GM19035 (cell line): ENCODE measurements around the gene RANBP1.

Experiments used
- ATAC-seq: cut with Tn5 transposase; IDR thresholded peaks from one replicate; pipeline ENCODE4 v1.9.1; 2021; ENCODE audit not compliant: unreplicated experiment

The RANBP1 gene

GRCh38 chr22:20135806-20136602 lies 20.1 kb downstream of the RANBP1 start:
- ATAC-seq, result no peak

GRCh38 chr22:20136603-20136873 lies 20.6 kb downstream of the RANBP1 start:
- ATAC-seq, result no peak

- ATAC-seq, result no peak
Measured at GRCh38 chr22:20137113-20137512, 21.2 kb downstream of the RANBP1 start.

- no peak for ATAC-seq
Measured at GRCh38 chr22:20137671-20138416, 21.9 kb downstream of the RANBP1 start.

GRCh38 chr22:20138417-20138738 lies 22.5 kb downstream of the RANBP1 start:
- ATAC-seq, result no peak

- no peak for ATAC-seq
Measured at GRCh38 chr22:20138868-20139267, 23.0 kb downstream of the RANBP1 start.

- ATAC-seq, result no peak
Measured at GRCh38 chr22:20139391-20140106, 23.6 kb downstream of the RANBP1 start.

GRCh38 chr22:20140107-20140445 lies 24.2 kb downstream of the RANBP1 start:
- ATAC-seq, result no peak

- ATAC-seq, result no peak
Measured at GRCh38 chr22:20140521-20140964, 24.6 kb downstream of the RANBP1 start.

- no peak for ATAC-seq
Measured at GRCh38 chr22:20141186-20142077, 25.5 kb downstream of the RANBP1 start.

- no peak for ATAC-seq
Measured at GRCh38 chr22:20142711-20143621, 27.1 kb downstream of the RANBP1 start.

GRCh38 chr22:20143883-20144665 lies 28.2 kb downstream of the RANBP1 start:
- ATAC-seq, result no peak

- no peak for ATAC-seq
Measured at GRCh38 chr22:20145206-20145831, 29.4 kb downstream of the RANBP1 start.

- no peak for ATAC-seq
Measured at GRCh38 chr22:20145832-20146223, 29.9 kb downstream of the RANBP1 start.

- no peak for ATAC-seq
Measured at GRCh38 chr22:20146777-20147176, 30.9 kb downstream of the RANBP1 start.

- no peak for ATAC-seq
Measured at GRCh38 chr22:20147237-20147988, 31.5 kb downstream of the RANBP1 start.

GRCh38 chr22:20148414-20148813 lies 32.5 kb downstream of the RANBP1 start:
- ATAC-seq, result no peak
